Spleen (tissue), 7 donors: ENCODE data around the gene PRIMA1.

Source experiments
- CTCF ChIP-seq, 11 experiments: fragments of 200-600 bp in 7 of 11; fragments of 450-650 bp in 4 of 11; sonication (generic) in 4 of 11; IDR thresholded peaks in 8 of 11; conservative IDR thresholded peaks in 3 of 11; 1 replicate in 7 of 11; 2 replicates in 4 of 11; pipeline versions ENCODE4 v1.4.0 to v1.8.0; 2016 to 2021; ENCODE audit warnings: antibody characterized with exemption in 11 of 11, inconsistent platforms in 4 of 11, mild to moderate bottlenecking in 1 of 11
- POLR2A ChIP-seq, 3 donors: fragments of 450-650 bp; IDR thresholded peaks; one replicate each; pipeline ENCODE4 v1.5.1; 2017; ENCODE audit warnings: antibody characterized with exemption in 3 of 3, mild to moderate bottlenecking in 1 of 3
- POLR2AphosphoS5 ChIP-seq, 3 donors: sonication (generic); formaldehyde crosslinking; IDR thresholded peaks; one replicate each; pipeline ENCODE4 v1.5.1; 2017; ENCODE audit warnings: antibody characterized with exemption in 3 of 3
- donor health status: DM: no; HTN: no; CAD: no; lungs with moderate emphysema.
- donor health status: DM: no; HTN: no; CAD: no.
- donor health status: DM: no; HTN: no; CAD: no.

GRCh38 chr14:93732524-93732923, 55.8 kb downstream of the PRIMA1 start:
- TF ChIP-seq CTCF (IDR thresholded peaks at IDR 0.05 in 8 of 11, conservative IDR thresholded peaks at IDR 0.05 in 3 of 11) (no peak), POLR2A (IDR thresholded peaks at IDR 0.05) (no peak), POLR2AphosphoS5 (IDR thresholded peaks at IDR 0.05) (no peak)
